ENCODE data around the gene NGLY1. TPM values are rescaled to one million over a fixed set of nuclear protein-coding genes. Genes with fewer than 3 reads are reported as not detected.

The NGLY1 gene
- total RNA-seq, 1 experiment from 2014 or later: 29.4 TPM

GRCh38 chr3:25780618-25781017, 2.6 kb downstream of the NGLY1 start:
- no peak overlapping the region for H3K27ac ChIP-seq (ENCODE audit: low read depth, low read length)
- H3K9me3 ChIP-seq (ENCODE audit: control insufficient read depth in 1 of 2, insufficient read depth in 1 of 2, low read depth in 1 of 2, low read length in 2 of 2): no peaks in the 10 kb centered on the region
- ChIA-PET POLR2A (no interaction called here), CTCF (no interaction called here), RAD21 (ENCODE audit: low non-redundant PET in 1 of 2, low total read pairs in 2 of 2, uncharacterized antibody in 2 of 2, unreplicated experiment in 2 of 2) (no interaction called here)
- no peaks in the 10 kb centered on the region for H4K20me1 ChIP-seq (ENCODE audit: insufficient read depth)
- H3K4me3 ChIP-seq (replicated peaks in 1 of 2; ENCODE audit: low read depth in 1 of 2, low read length in 2 of 2): no peak overlapping the region
- H3K4me1 ChIP-seq (ENCODE audit: control insufficient read depth in 1 of 2, insufficient read depth in 2 of 2, low read length in 2 of 2): peaks cover 3 to 19% of the 10 kb centered on the region in 2 experiments; a peak in 2 of 4 replicates
- TF ChIP-seq ZBTB33 (IDR thresholded peaks at IDR 0.05; ENCODE audit: extremely low read depth, insufficient replicate concordance, low read length) (no peak), POLR2AphosphoS5 (IDR thresholded peaks at IDR 0.05; ENCODE audit: low read depth, low read length) (no peak), ZNF274 (IDR thresholded peaks at IDR 0.05; ENCODE audit: low read depth, low read length) (no peak), JUND (IDR thresholded peaks at IDR 0.05) (no peak), TCF7L2 (IDR thresholded peaks at IDR 0.05; ENCODE audit: borderline replicate concordance, extremely low read depth, insufficient read depth, insufficient read length) (no peak)
- no peak overlapping the region for H3K4me2 ChIP-seq (ENCODE audit: low read length)
- H3K27me3 ChIP-seq (ENCODE audit: insufficient read depth, low read length): no peaks in the 10 kb centered on the region
- ATAC-seq (no peak), DNase-seq (ENCODE audit: low read depth, low spot score) (no peak)
- no peaks in the 10 kb centered on the region for H3K9me2 ChIP-seq (ENCODE audit: insufficient read depth)
- intact Hi-C loops (cut with micrococcal nuclease): no loop called here
- no peak overlapping the region for H3K9ac ChIP-seq (ENCODE audit: low read length)
- peaks cover 40% of the 10 kb centered on the region for H3K79me2 ChIP-seq (ENCODE audit: insufficient read depth, low read length)
- H2AFZ ChIP-seq (ENCODE audit: low read depth, low read length, poor library complexity, severe bottlenecking): no peak overlapping the region
- BruUV-seq (replicated peaks): no TSS peak
- peaks cover 10 to 25% of the 10 kb centered on the region in 2 experiments; a peak in 3 of 4 replicates for H3K36me3 ChIP-seq (ENCODE audit: control insufficient read depth in 1 of 2, insufficient read depth in 2 of 2, low read length in 2 of 2)

- RAD21 ChIA-PET (ENCODE audit: low non-redundant PET in 1 of 2, low total read pairs in 2 of 2, uncharacterized antibody in 2 of 2, unreplicated experiment in 2 of 2): no interaction called here
- DNase-seq (ENCODE audit: low read depth, low spot score) (no peak), ATAC-seq (no peak)
- Histone ChIP-seq H3K9me2 (ENCODE audit: insufficient read depth) (no peaks in the 10 kb centered on the region), H3K27me3 (ENCODE audit: insufficient read depth, low read length) (no peaks in the 10 kb centered on the region), H3K79me2 (ENCODE audit: insufficient read depth, low read length) (peaks cover 21% of the 10 kb centered on the region), H2AFZ (ENCODE audit: low read depth, low read length, poor library complexity, severe bottlenecking) (no peak overlapping the region), H3K9ac (ENCODE audit: low read length) (no peak overlapping the region), H4K20me1 (ENCODE audit: insufficient read depth) (no peaks in the 10 kb centered on the region), H3K4me1 (ENCODE audit: control insufficient read depth in 1 of 2, insufficient read depth in 2 of 2, low read length in 2 of 2) (no peaks in the 10 kb centered on the region), H3K4me3 (replicated peaks in 1 of 2; ENCODE audit: low read depth in 1 of 2, low read length in 2 of 2) (no peak overlapping the region), H3K9me3 (ENCODE audit: control insufficient read depth in 1 of 2, insufficient read depth in 1 of 2, low read depth in 1 of 2, low read length in 2 of 2) (no peaks in the 10 kb centered on the region), H3K4me2 (ENCODE audit: low read length) (no peak overlapping the region), H3K36me3 (ENCODE audit: control insufficient read depth in 1 of 2, insufficient read depth in 2 of 2, low read length in 2 of 2) (peaks cover 13 to 35% of the 10 kb centered on the region in 2 experiments; a peak in 3 of 4 replicates), H3K27ac (ENCODE audit: low read depth, low read length) (no peak overlapping the region)
- intact Hi-C loops (cut with micrococcal nuclease): no loop called here
- POLR2A ChIA-PET: no interaction called here
- no TSS peak for BruUV-seq (replicated peaks)
- no peak for TF ChIP-seq RAD21 (IDR thresholded peaks at IDR 0.05; ENCODE audit: low read depth)
- no peak for TF ChIP-seq EZH2phosphoT487 (IDR thresholded peaks at IDR 0.05; ENCODE audit: borderline replicate concordance)
- TF ChIP-seq MAX (IDR thresholded peaks at IDR 0.05): no peak
- TF ChIP-seq JUND (IDR thresholded peaks at IDR 0.05): no peak
- TF ChIP-seq SP1 (IDR thresholded peaks at IDR 0.05; ENCODE audit: low read depth): no peak
- TF ChIP-seq FOSL1 (IDR thresholded peaks at IDR 0.05; ENCODE audit: low read depth): no peak
- no peak for TF ChIP-seq EZH2 (IDR thresholded peaks at IDR 0.05)
- TF ChIP-seq CBX3 (IDR thresholded peaks at IDR 0.05; ENCODE audit: low read depth): no peak
- no peak for TF ChIP-seq SRF (IDR thresholded peaks at IDR 0.05; ENCODE audit: low read depth)
- TF ChIP-seq CTCF (IDR thresholded peaks at IDR 0.05 in 2 of 3, conservative IDR thresholded peaks at IDR 0.05 in 1 of 3; ENCODE audit: borderline replicate concordance in 1 of 3, insufficient read depth in 1 of 3, low read depth in 2 of 3, low read length in 2 of 3): no peak
- TF ChIP-seq ZFX (IDR thresholded peaks at IDR 0.05): no peak
- no peak for TF ChIP-seq ATF3 (IDR thresholded peaks at IDR 0.05)
- TF ChIP-seq EGR1 (IDR thresholded peaks at IDR 0.05; ENCODE audit: low read depth): no peak
- CTCF ChIA-PET: no interaction called here
Measured at GRCh38 chr3:25775936-25776335, 7.3 kb downstream of the NGLY1 start.
